Measurements from ENCODE around the gene ZNF398.

ZNF398 gene

GRCh38 chr7:149103424-149103823 lies 43.8 kb upstream of the ZNF398 start:
- no peak overlapping the region for H3K4me3 ChIP-seq (ENCODE audit: low read length)
- no peak overlapping the region for H2AFZ ChIP-seq (ENCODE audit: low read depth, low read length)
- no peaks in the 10 kb centered on the region for H3K27me3 ChIP-seq (ENCODE audit: low read depth, low read length)
- no peaks in the 10 kb centered on the region for H3K4me1 ChIP-seq (ENCODE audit: low read length)
- no peak overlapping the region for H3K9ac ChIP-seq (ENCODE audit: low read length)
- no peaks in the 10 kb centered on the region for H3K79me2 ChIP-seq (ENCODE audit: low read length)
- no peaks in the 10 kb centered on the region for H3K36me3 ChIP-seq (replicated peaks; ENCODE audit: low read depth, low read length)
- no peak for TF ChIP-seq EZH2phosphoT487 (IDR thresholded peaks at IDR 0.05; ENCODE audit: low read depth)
- TF ChIP-seq, protein P1, sequence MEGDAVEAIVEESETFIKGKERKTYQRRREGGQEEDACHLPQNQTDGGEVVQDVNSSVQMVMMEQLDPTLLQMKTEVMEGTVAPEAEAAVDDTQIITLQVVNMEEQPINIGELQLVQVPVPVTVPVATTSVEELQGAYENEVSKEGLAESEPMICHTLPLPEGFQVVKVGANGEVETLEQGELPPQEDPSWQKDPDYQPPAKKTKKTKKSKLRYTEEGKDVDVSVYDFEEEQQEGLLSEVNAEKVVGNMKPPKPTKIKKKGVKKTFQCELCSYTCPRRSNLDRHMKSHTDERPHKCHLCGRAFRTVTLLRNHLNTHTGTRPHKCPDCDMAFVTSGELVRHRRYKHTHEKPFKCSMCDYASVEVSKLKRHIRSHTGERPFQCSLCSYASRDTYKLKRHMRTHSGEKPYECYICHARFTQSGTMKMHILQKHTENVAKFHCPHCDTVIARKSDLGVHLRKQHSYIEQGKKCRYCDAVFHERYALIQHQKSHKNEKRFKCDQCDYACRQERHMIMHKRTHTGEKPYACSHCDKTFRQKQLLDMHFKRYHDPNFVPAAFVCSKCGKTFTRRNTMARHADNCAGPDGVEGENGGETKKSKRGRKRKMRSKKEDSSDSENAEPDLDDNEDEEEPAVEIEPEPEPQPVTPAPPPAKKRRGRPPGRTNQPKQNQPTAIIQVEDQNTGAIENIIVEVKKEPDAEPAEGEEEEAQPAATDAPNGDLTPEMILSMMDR (IDR thresholded peaks at IDR 0.05; ENCODE audit: low read depth, low read length): no peak
- H4K20me1 ChIP-seq (ENCODE audit: insufficient read depth, low read length): no peaks in the 10 kb centered on the region
- no peaks in the 10 kb centered on the region for H3K9me3 ChIP-seq (ENCODE audit: insufficient read depth, low read length)
- no peak overlapping the region for H3K27ac ChIP-seq (ENCODE audit: low read length)
- H3K4me2 ChIP-seq (ENCODE audit: low read length): no peak overlapping the region

DNA sequence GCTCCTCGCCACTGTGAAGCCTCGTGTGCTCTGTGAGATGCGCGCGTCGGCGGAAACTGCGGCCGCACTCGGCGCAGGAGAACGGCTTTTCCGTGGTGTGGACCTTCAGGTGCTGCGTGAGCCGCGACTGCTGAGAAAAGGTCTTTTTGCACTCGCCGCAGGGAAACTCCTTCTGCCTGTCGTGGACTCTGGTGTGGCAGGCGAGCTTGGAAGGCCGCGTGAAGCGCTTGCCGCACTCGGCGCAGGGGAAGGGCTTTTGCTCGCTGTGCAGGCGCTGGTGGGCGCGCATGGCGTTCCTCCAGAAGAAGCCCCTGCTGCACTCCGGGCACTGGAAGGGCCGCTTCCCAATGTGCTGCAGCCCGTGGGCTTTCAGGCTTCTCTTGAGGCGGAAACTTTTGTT lies 43.0 kb upstream of the ZNF398 start:
- Histone ChIP-seq H3K9me3 (ENCODE audit: insufficient read depth, low read length) (no peaks in the 10 kb centered on the region), H3K4me1 (ENCODE audit: low read length) (no peaks in the 10 kb centered on the region; the same call in 1 of the 2 replicates), H3K27me3 (ENCODE audit: low read depth, low read length) (no peaks in the 10 kb centered on the region), H3K9ac (ENCODE audit: low read length) (no peak overlapping the region), H2AFZ (ENCODE audit: low read depth, low read length) (no peak overlapping the region), H3K4me2 (ENCODE audit: low read length) (no peak overlapping the region), H4K20me1 (ENCODE audit: insufficient read depth, low read length) (no peaks in the 10 kb centered on the region), H3K79me2 (ENCODE audit: low read length) (no peaks in the 10 kb centered on the region), H3K4me3 (ENCODE audit: low read length) (no peak overlapping the region), H3K36me3 (replicated peaks; ENCODE audit: low read depth, low read length) (no peaks in the 10 kb centered on the region), H3K27ac (ENCODE audit: low read length) (no peak overlapping the region)
- TF ChIP-seq, protein P1 (IDR thresholded peaks at IDR 0.05; ENCODE audit: low read depth, low read length): no peak
- TF ChIP-seq EZH2phosphoT487 (IDR thresholded peaks at IDR 0.05; ENCODE audit: low read depth): no peak

DNA sequence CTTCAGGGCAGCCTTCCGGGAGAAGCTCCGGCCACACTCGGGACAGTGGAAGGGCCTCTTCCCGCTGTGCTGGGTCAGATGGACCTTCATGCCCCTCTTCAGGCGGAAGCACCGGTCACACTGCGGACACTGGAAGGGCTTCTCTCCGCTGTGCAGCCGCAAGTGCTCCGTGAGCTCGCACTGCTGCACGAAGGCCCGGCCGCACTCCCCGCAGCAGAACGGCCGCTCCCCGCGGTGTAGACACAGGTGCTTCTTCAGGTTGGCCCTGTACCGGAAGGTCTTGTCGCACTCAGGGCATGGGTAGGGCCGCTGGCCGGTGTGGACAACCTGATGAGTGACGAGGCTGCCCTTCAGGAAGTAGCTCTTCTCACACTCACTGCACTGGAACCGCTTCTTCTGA lies 42.5 kb upstream of the ZNF398 start:
- no peak overlapping the region for H3K4me2 ChIP-seq (ENCODE audit: low read length)
- H2AFZ ChIP-seq (ENCODE audit: low read depth, low read length): no peak overlapping the region
- no peak overlapping the region for H3K9ac ChIP-seq (ENCODE audit: low read length)
- no peaks in the 10 kb centered on the region for H3K9me3 ChIP-seq (ENCODE audit: insufficient read depth, low read length)
- no peak overlapping the region for H3K4me3 ChIP-seq (ENCODE audit: low read length)
- TF ChIP-seq, protein P1 (IDR thresholded peaks at IDR 0.05; ENCODE audit: low read depth, low read length): no peak
- TF ChIP-seq EZH2phosphoT487 (IDR thresholded peaks at IDR 0.05; ENCODE audit: low read depth): no peak
- H3K4me1 ChIP-seq (ENCODE audit: low read length): no peaks in the 10 kb centered on the region; the same call in 1 of the 2 replicates
- no peaks in the 10 kb centered on the region for H3K36me3 ChIP-seq (replicated peaks; ENCODE audit: low read depth, low read length)
- H3K27ac ChIP-seq (ENCODE audit: low read length): no peak overlapping the region
- no peaks in the 10 kb centered on the region for H3K27me3 ChIP-seq (ENCODE audit: low read depth, low read length)
- no peaks in the 10 kb centered on the region for H3K79me2 ChIP-seq (ENCODE audit: low read length)
- H4K20me1 ChIP-seq (ENCODE audit: insufficient read depth, low read length): no peaks in the 10 kb centered on the region

- Histone ChIP-seq H3K4me3 (ENCODE audit: low read length) (no peak overlapping the region), H3K36me3 (replicated peaks; ENCODE audit: low read depth, low read length) (no peaks in the 10 kb centered on the region), H3K4me2 (ENCODE audit: low read length) (no peak overlapping the region)
These were observed 37.3 kb upstream of the ZNF398 start for GRCh38 chr7:149109969-149110368.

More at GRCh38 chr7:149109969-149110368, 37.3 kb upstream of the ZNF398 start:
- no peak for TF ChIP-seq EZH2phosphoT487 (IDR thresholded peaks at IDR 0.05; ENCODE audit: low read depth)
- no peaks in the 10 kb centered on the region for H4K20me1 ChIP-seq (ENCODE audit: insufficient read depth, low read length)
- H3K9ac ChIP-seq (ENCODE audit: low read length): no peak overlapping the region
- H2AFZ ChIP-seq (ENCODE audit: low read depth, low read length): no peak overlapping the region
- no peaks in the 10 kb centered on the region for H3K79me2 ChIP-seq (ENCODE audit: low read length)
- H3K27ac ChIP-seq (ENCODE audit: low read length): no peak overlapping the region
- no peaks in the 10 kb centered on the region for H3K27me3 ChIP-seq (ENCODE audit: low read depth, low read length)
- no peaks in the 10 kb centered on the region for H3K9me3 ChIP-seq (ENCODE audit: insufficient read depth, low read length)
- H3K4me1 ChIP-seq (ENCODE audit: low read length): no peaks in the 10 kb centered on the region; the same call in 1 of the 2 replicates

Measured in OCI-LY3 (cell line).